D721Med (cell line): ENCODE measurements around the gene KLHL13.

Experiments
- DNase-seq: peaks from one replicate; pipeline ENCODE4 v3.0.0; 2011; ENCODE audit warnings: low spot score; ENCODE audit not compliant: insufficient read length
- FAIRE-seq: peaks from 2 replicates; lab custom pipeline; 2011; peaks lifted over from hg19 to GRCh38; lab: Jason Lieb, UNC
- CTCF ChIP-seq: IDR thresholded peaks from 2 replicates; pipeline ENCODE4 v1.5.1; 2012; ENCODE audit warnings: mild to moderate bottlenecking, control low read depth; ENCODE audit not compliant: insufficient read depth; ENCODE audit errors: missing control alignments

The KLHL13 gene

GRCh38 chrX:117860517-117860916 is 256.1 kb downstream of the KLHL13 start:
- TF ChIP-seq CTCF: no peak
- DNase-seq (no peak), FAIRE-seq (no peak)

GRCh38 chrX:117854806-117855205 is 261.8 kb downstream of the KLHL13 start:
- DNase-seq: no peak
- no peak for FAIRE-seq
- TF ChIP-seq CTCF: no peak

- DNase-seq (no peak), FAIRE-seq (no peak)
- TF ChIP-seq CTCF: no peak
Measured at GRCh38 chrX:117851025-117851424, 265.6 kb downstream of the KLHL13 start.
